WTC11 (cell line): Measurements from ENCODE around the gene SUSD4.

Source experiments
- CREB1 ChIP-seq: sonication (generic); formaldehyde crosslinking; IDR thresholded peaks from 2 replicates; pipeline ENCODE4 v1.8.0; 2023; ENCODE audit warnings: mild to moderate bottlenecking, missing genetic modification reagents
- JUN ChIP-seq: sonication (generic); formaldehyde crosslinking; IDR thresholded peaks from 2 replicates; pipeline ENCODE4 v1.8.0; 2023; ENCODE audit warnings: mild to moderate bottlenecking, missing genetic modification reagents
- KAT7 ChIP-seq: sonication (generic); formaldehyde crosslinking; IDR thresholded peaks from 2 replicates; pipeline ENCODE4 v1.8.1; 2023; ENCODE audit warnings: missing genetic modification reagents, mild to moderate bottlenecking, borderline replicate concordance
- MAX ChIP-seq: sonication (generic); formaldehyde crosslinking; IDR thresholded peaks from 2 replicates; pipeline ENCODE4 v1.8.0; 2022; ENCODE audit warnings: mild to moderate bottlenecking, missing genetic modification reagents
- NFYB ChIP-seq: sonication (generic); formaldehyde crosslinking; conservative IDR thresholded peaks from 2 replicates; pipeline ENCODE4 v1.8.0; 2022; ENCODE audit warnings: low read depth, missing genetic modification reagents
- NR3C1 ChIP-seq: sonication (generic); formaldehyde crosslinking; conservative IDR thresholded peaks from 2 replicates; pipeline ENCODE4 v1.8.1; 2023; ENCODE audit warnings: low read depth, mild to moderate bottlenecking, missing genetic modification reagents
- SP1 ChIP-seq: sonication (generic); formaldehyde crosslinking; conservative IDR thresholded peaks from 2 replicates; pipeline ENCODE4 v1.8.1; 2022; ENCODE audit warnings: missing genetic modification reagents
- USF1 ChIP-seq: sonication (generic); formaldehyde crosslinking; IDR thresholded peaks from 2 replicates; pipeline ENCODE4 v1.8.0; 2022; ENCODE audit warnings: mild to moderate bottlenecking, missing genetic modification reagents
- ZNF232 ChIP-seq: sonication (generic); formaldehyde crosslinking; IDR thresholded peaks from 2 replicates; pipeline ENCODE4 v1.8.0; 2022; ENCODE audit warnings: mild to moderate bottlenecking, missing genetic modification reagents
- TF ChIP-seq, protein P1 (sequence below): fragments of 200-600 bp; IDR thresholded peaks from 2 replicates; pipeline ENCODE4 v1.8.0; 2022; ENCODE audit warnings: antibody characterized with exemption
- TF ChIP-seq, protein P2 (sequence below): sonication (generic); formaldehyde crosslinking; IDR thresholded peaks from 2 replicates; pipeline ENCODE4 v1.8.1; 2023; ENCODE audit warnings: mild to moderate bottlenecking, missing genetic modification reagents, moderate library complexity
- TF ChIP-seq, protein P3 (sequence below): sonication (generic); formaldehyde crosslinking; conservative IDR thresholded peaks from 2 replicates; pipeline ENCODE4 v1.8.1; 2022; ENCODE audit warnings: mild to moderate bottlenecking, missing genetic modification reagents
- TF ChIP-seq, protein P4 (sequence below): fragments of 250-450 bp; sonication (Bioruptor Pico); IDR thresholded peaks from 2 replicates; pipeline ENCODE4 v2.1.2; 2022; ENCODE audit warnings: mild to moderate bottlenecking, moderate library complexity
- TF ChIP-seq, protein P5 (sequence below): sonication (generic); formaldehyde crosslinking; IDR thresholded peaks from 2 replicates; pipeline ENCODE4 v1.8.1; 2023; ENCODE audit warnings: mild to moderate bottlenecking, missing genetic modification reagents, borderline replicate concordance

GRCh38 chr1:223175032-223175431 lies 188.9 kb downstream of the SUSD4 start:
- TF ChIP-seq, protein P1, sequence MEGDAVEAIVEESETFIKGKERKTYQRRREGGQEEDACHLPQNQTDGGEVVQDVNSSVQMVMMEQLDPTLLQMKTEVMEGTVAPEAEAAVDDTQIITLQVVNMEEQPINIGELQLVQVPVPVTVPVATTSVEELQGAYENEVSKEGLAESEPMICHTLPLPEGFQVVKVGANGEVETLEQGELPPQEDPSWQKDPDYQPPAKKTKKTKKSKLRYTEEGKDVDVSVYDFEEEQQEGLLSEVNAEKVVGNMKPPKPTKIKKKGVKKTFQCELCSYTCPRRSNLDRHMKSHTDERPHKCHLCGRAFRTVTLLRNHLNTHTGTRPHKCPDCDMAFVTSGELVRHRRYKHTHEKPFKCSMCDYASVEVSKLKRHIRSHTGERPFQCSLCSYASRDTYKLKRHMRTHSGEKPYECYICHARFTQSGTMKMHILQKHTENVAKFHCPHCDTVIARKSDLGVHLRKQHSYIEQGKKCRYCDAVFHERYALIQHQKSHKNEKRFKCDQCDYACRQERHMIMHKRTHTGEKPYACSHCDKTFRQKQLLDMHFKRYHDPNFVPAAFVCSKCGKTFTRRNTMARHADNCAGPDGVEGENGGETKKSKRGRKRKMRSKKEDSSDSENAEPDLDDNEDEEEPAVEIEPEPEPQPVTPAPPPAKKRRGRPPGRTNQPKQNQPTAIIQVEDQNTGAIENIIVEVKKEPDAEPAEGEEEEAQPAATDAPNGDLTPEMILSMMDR, result no peak; the same call in 1 of the 2 replicates
- TF ChIP-seq KAT7 (CRISPR knock-in tag), result no peak
- TF ChIP-seq, protein P2, sequence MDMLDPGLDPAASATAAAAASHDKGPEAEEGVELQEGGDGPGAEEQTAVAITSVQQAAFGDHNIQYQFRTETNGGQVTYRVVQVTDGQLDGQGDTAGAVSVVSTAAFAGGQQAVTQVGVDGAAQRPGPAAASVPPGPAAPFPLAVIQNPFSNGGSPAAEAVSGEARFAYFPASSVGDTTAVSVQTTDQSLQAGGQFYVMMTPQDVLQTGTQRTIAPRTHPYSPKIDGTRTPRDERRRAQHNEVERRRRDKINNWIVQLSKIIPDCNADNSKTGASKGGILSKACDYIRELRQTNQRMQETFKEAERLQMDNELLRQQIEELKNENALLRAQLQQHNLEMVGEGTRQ (CRISPR knock-in tag), result no peak
- TF ChIP-seq, protein P3, sequence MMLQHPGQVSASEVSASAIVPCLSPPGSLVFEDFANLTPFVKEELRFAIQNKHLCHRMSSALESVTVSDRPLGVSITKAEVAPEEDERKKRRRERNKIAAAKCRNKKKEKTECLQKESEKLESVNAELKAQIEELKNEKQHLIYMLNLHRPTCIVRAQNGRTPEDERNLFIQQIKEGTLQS (CRISPR knock-in tag), result no peak
- TF ChIP-seq SP1 (CRISPR knock-in tag), result no peak
- TF ChIP-seq NFYB (CRISPR knock-in tag), result no peak
- TF ChIP-seq JUN (CRISPR knock-in tag), result no peak
- no peak for TF ChIP-seq MAX (CRISPR knock-in tag)
- no peak for TF ChIP-seq ZNF232
- TF ChIP-seq USF1 (CRISPR knock-in tag), result no peak
- TF ChIP-seq, protein P4, sequence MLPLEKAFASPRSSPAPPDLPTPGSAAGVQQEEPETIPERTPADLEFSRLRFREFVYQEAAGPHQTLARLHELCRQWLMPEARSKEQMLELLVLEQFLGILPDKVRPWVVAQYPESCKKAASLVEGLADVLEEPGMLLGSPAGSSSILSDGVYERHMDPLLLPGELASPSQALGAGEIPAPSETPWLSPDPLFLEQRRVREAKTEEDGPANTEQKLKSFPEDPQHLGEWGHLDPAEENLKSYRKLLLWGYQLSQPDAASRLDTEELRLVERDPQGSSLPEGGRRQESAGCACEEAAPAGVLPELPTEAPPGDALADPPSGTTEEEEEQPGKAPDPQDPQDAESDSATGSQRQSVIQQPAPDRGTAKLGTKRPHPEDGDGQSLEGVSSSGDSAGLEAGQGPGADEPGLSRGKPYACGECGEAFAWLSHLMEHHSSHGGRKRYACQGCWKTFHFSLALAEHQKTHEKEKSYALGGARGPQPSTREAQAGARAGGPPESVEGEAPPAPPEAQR (CRISPR knock-in tag), result no peak
- no peak for TF ChIP-seq CREB1 (CRISPR knock-in tag)
- TF ChIP-seq, protein P5, sequence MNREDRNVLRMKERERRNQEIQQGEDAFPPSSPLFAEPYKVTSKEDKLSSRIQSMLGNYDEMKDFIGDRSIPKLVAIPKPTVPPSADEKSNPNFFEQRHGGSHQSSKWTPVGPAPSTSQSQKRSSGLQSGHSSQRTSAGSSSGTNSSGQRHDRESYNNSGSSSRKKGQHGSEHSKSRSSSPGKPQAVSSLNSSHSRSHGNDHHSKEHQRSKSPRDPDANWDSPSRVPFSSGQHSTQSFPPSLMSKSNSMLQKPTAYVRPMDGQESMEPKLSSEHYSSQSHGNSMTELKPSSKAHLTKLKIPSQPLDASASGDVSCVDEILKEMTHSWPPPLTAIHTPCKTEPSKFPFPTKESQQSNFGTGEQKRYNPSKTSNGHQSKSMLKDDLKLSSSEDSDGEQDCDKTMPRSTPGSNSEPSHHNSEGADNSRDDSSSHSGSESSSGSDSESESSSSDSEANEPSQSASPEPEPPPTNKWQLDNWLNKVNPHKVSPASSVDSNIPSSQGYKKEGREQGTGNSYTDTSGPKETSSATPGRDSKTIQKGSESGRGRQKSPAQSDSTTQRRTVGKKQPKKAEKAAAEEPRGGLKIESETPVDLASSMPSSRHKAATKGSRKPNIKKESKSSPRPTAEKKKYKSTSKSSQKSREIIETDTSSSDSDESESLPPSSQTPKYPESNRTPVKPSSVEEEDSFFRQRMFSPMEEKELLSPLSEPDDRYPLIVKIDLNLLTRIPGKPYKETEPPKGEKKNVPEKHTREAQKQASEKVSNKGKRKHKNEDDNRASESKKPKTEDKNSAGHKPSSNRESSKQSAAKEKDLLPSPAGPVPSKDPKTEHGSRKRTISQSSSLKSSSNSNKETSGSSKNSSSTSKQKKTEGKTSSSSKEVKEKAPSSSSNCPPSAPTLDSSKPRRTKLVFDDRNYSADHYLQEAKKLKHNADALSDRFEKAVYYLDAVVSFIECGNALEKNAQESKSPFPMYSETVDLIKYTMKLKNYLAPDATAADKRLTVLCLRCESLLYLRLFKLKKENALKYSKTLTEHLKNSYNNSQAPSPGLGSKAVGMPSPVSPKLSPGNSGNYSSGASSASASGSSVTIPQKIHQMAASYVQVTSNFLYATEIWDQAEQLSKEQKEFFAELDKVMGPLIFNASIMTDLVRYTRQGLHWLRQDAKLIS (CRISPR knock-in tag), result no peak
- TF ChIP-seq NR3C1, result no peak
